ENCODE measurements around the gene ENKUR. TPM values are rescaled to one million over a fixed set of nuclear protein-coding genes. Genes with fewer than 3 reads are reported as not detected.
A peak's percentile ranks its signal among the peaks of the same experiment; 100 is the strongest.

Gene ENKUR
- total RNA-seq, 1 experiment from 2014 or later, result 0.32 TPM

- no peak for DNase-seq (ENCODE audit: low read depth, low spot score)
- ChIA-PET POLR2A (no interaction called here), CTCF (interaction anchor here (0.9 kb wide), 1 partner anchor 320 kb away, joined by 3 read pairs; no protein-coding TSS in a partner anchor), RAD21 (ENCODE audit: low non-redundant PET in 1 of 2, low total read pairs in 2 of 2, uncharacterized antibody in 2 of 2, unreplicated experiment in 2 of 2) (no interaction called here)
- Histone ChIP-seq H3K27ac (ENCODE audit: low read depth, low read length) (no peak overlapping the region), H3K36me3 (ENCODE audit: control insufficient read depth in 1 of 2, insufficient read depth in 2 of 2, low read length in 2 of 2) (no peaks in the 10 kb centered on the region), H3K9me2 (ENCODE audit: insufficient read depth) (no peaks in the 10 kb centered on the region), H3K9me3 (ENCODE audit: control insufficient read depth in 1 of 2, insufficient read depth in 1 of 2, low read depth in 1 of 2, low read length in 2 of 2) (no peaks in the 10 kb centered on the region), H3K79me2 (ENCODE audit: insufficient read depth, low read length) (no peaks in the 10 kb centered on the region), H3K4me3 (replicated peaks in 1 of 2; ENCODE audit: low read depth in 1 of 2, low read length in 2 of 2) (no peak overlapping the region), H3K4me1 (ENCODE audit: control insufficient read depth in 1 of 2, insufficient read depth in 2 of 2, low read length in 2 of 2) (no peaks in the 10 kb centered on the region), H2AFZ (ENCODE audit: low read depth, low read length, poor library complexity, severe bottlenecking) (no peak overlapping the region), H4K20me1 (ENCODE audit: insufficient read depth) (no peaks in the 10 kb centered on the region), H3K9ac (ENCODE audit: low read length) (no peak overlapping the region), H3K4me2 (ENCODE audit: low read length) (no peak overlapping the region), H3K27me3 (ENCODE audit: insufficient read depth, low read length) (no peaks in the 10 kb centered on the region)
- intact Hi-C loops (cut with micrococcal nuclease), result no loop called here
- BruUV-seq (replicated peaks), result no TSS peak
- no peak for ATAC-seq
- TF ChIP-seq SP1 (IDR thresholded peaks at IDR 0.05; ENCODE audit: low read depth), result no peak
- no peak for TF ChIP-seq ATF3 (IDR thresholded peaks at IDR 0.05)
Measured at GRCh38 chr10:24938076-24938475, 77.9 kb downstream of the ENKUR start.

- ATAC-seq (no peak), DNase-seq (ENCODE audit: low read depth, low spot score) (no peak)
- Histone ChIP-seq H3K9me2 (ENCODE audit: insufficient read depth) (no peaks in the 10 kb centered on the region), H3K36me3 (ENCODE audit: control insufficient read depth in 1 of 2, insufficient read depth in 2 of 2, low read length in 2 of 2) (no peaks in the 10 kb centered on the region), H3K9me3 (ENCODE audit: control insufficient read depth in 1 of 2, insufficient read depth in 1 of 2, low read depth in 1 of 2, low read length in 2 of 2) (no peaks in the 10 kb centered on the region), H3K27me3 (ENCODE audit: insufficient read depth, low read length) (no peaks in the 10 kb centered on the region), H3K79me2 (ENCODE audit: insufficient read depth, low read length) (no peaks in the 10 kb centered on the region), H3K4me2 (ENCODE audit: low read length) (no peak overlapping the region), H3K27ac (ENCODE audit: low read depth, low read length) (no peak overlapping the region), H3K4me3 (replicated peaks in 1 of 2; ENCODE audit: low read depth in 1 of 2, low read length in 2 of 2) (no peak overlapping the region), H3K4me1 (ENCODE audit: control insufficient read depth in 1 of 2, insufficient read depth in 2 of 2, low read length in 2 of 2) (no peaks in the 10 kb centered on the region), H2AFZ (ENCODE audit: low read depth, low read length, poor library complexity, severe bottlenecking) (no peak overlapping the region), H4K20me1 (ENCODE audit: insufficient read depth) (no peaks in the 10 kb centered on the region), H3K9ac (ENCODE audit: low read length) (no peak overlapping the region)
- CTCF ChIA-PET, result interaction anchor here (1.2 kb wide), 1 partner anchor 13 kb away, joined by 3 read pairs; no protein-coding TSS in a partner anchor
- RAD21 ChIA-PET (ENCODE audit: low non-redundant PET in 1 of 2, low total read pairs in 2 of 2, uncharacterized antibody in 2 of 2, unreplicated experiment in 2 of 2), result interaction anchor here in 1 of 2 experiments (0.6 kb wide), 1 partner anchor 287 kb away, joined by 3 read pairs; no protein-coding TSS in a partner anchor
- POLR2A ChIA-PET, result no interaction called here
- no TSS peak for BruUV-seq (replicated peaks)
- 0 out of 2 replicates have a peak, but pooled peaks have one; percentile 10 for TF ChIP-seq RAD21 (IDR thresholded peaks at IDR 0.05; ENCODE audit: low read depth)
- TF ChIP-seq MAX (IDR thresholded peaks at IDR 0.05), result no peak
- no peak for TF ChIP-seq SP1 (IDR thresholded peaks at IDR 0.05; ENCODE audit: low read depth)
- peak in 2 of 3 experiments; percentile 19 to 22; a peak in 1 of 6 replicates for TF ChIP-seq CTCF (IDR thresholded peaks at IDR 0.05 in 2 of 3, conservative IDR thresholded peaks at IDR 0.05 in 1 of 3; ENCODE audit: borderline replicate concordance in 1 of 3, insufficient read depth in 1 of 3, low read depth in 2 of 3, low read length in 2 of 3)
- TF ChIP-seq ATF3 (IDR thresholded peaks at IDR 0.05), result no peak
- no peak for TF ChIP-seq EZH2 (IDR thresholded peaks at IDR 0.05)
- no peak for TF ChIP-seq POLR2AphosphoS5 (IDR thresholded peaks at IDR 0.05; ENCODE audit: low read depth, low read length)
- TF ChIP-seq REST (IDR thresholded peaks at IDR 0.05; ENCODE audit: low read depth), result no peak
- intact Hi-C loops (cut with micrococcal nuclease), result no loop called here
Measured at GRCh38 chr10:24935504-24936292, 80.3 kb downstream of the ENKUR start.

All from HCT116 (cell line).